Panc1 (cell line): ENCODE measurements around the gene DNAJC2.

Experiments
- CTCF ChIP-seq: fragments of 450-650 bp; IDR thresholded peaks from 2 replicates; pipeline ENCODE4 v1.5.1; 2017; ENCODE audit warnings: mild to moderate bottlenecking
- POLR2AphosphoS5 ChIP-seq: IDR thresholded peaks from 2 replicates; pipeline ENCODE4 v1.6.1; 2012; ENCODE audit warnings: mild to moderate bottlenecking, low read depth, low read length, moderate library complexity
- SIN3A ChIP-seq: IDR thresholded peaks from 2 replicates; pipeline ENCODE4 v1.6.1; 2012; ENCODE audit warnings: low read depth, mild to moderate bottlenecking, low read length, moderate library complexity, borderline replicate concordance; ENCODE audit not compliant: insufficient read depth

GRCh38 chr7:103297837-103298179 lies 46.8 kb downstream of the DNAJC2 start:
- TF ChIP-seq POLR2AphosphoS5, result no peak
- no peak for TF ChIP-seq CTCF
- no peak for TF ChIP-seq SIN3A
